D721Med (cell line): ENCODE measurements around the gene TBC1D1.

Source experiments
- DNase-seq: peaks from one replicate; pipeline ENCODE4 v3.0.0; 2011; ENCODE audit warnings: low spot score; ENCODE audit not compliant: insufficient read length
- FAIRE-seq: peaks from 2 replicates; lab custom pipeline; 2011; peaks lifted over from hg19 to GRCh38; lab: Jason Lieb, UNC
- TF ChIP-seq, protein P1 (sequence below): IDR thresholded peaks from 2 replicates; pipeline ENCODE4 v1.5.1; 2012; ENCODE audit warnings: mild to moderate bottlenecking, control low read depth; ENCODE audit not compliant: insufficient read depth; ENCODE audit errors: missing control alignments

TBC1D1 gene

DNA sequence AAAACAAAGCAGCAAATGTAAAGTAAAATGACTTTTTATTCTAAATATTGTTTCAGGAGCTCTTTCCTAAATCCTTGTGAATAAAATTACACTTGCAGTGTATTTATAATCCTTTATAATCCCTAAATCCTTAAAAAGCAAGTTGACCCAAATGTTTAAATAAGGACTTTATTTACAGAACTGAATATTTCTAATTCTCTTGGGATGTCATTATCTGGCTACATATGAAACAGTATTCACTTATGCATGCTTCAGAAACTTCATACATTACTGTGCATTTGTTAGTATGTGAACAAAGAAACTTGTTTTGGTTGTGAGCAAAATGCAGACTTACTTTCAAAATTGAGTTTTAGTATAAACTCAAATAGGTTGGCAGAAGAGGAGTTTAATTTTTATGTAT, 118.5 kb downstream of the TBC1D1 start:
- FAIRE-seq, result no peak
- no peak for DNase-seq
- TF ChIP-seq, protein P1, sequence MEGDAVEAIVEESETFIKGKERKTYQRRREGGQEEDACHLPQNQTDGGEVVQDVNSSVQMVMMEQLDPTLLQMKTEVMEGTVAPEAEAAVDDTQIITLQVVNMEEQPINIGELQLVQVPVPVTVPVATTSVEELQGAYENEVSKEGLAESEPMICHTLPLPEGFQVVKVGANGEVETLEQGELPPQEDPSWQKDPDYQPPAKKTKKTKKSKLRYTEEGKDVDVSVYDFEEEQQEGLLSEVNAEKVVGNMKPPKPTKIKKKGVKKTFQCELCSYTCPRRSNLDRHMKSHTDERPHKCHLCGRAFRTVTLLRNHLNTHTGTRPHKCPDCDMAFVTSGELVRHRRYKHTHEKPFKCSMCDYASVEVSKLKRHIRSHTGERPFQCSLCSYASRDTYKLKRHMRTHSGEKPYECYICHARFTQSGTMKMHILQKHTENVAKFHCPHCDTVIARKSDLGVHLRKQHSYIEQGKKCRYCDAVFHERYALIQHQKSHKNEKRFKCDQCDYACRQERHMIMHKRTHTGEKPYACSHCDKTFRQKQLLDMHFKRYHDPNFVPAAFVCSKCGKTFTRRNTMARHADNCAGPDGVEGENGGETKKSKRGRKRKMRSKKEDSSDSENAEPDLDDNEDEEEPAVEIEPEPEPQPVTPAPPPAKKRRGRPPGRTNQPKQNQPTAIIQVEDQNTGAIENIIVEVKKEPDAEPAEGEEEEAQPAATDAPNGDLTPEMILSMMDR, result no peak

DNA sequence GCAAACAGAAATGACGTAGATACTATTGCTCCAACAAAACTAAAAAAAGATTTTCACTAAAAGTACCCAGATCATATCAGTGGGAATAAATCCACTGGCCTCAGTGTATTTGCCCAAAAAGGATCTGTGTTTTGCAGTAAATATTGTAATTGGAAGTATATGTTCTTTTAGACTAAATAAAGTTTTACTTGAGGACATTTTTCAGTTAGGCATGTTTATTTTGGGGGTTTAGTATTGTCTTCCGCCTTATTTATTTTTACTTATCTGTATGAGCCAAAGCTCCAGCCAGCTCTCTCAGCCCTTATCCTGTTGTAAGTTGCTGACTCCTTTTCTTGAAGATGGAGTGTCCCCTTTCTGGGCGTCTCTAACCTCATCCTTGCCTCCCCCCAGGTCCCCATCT, 119.1 kb downstream of the TBC1D1 start:
- TF ChIP-seq, protein P1, result no peak
- DNase-seq (no peak), FAIRE-seq (no peak)

DNA sequence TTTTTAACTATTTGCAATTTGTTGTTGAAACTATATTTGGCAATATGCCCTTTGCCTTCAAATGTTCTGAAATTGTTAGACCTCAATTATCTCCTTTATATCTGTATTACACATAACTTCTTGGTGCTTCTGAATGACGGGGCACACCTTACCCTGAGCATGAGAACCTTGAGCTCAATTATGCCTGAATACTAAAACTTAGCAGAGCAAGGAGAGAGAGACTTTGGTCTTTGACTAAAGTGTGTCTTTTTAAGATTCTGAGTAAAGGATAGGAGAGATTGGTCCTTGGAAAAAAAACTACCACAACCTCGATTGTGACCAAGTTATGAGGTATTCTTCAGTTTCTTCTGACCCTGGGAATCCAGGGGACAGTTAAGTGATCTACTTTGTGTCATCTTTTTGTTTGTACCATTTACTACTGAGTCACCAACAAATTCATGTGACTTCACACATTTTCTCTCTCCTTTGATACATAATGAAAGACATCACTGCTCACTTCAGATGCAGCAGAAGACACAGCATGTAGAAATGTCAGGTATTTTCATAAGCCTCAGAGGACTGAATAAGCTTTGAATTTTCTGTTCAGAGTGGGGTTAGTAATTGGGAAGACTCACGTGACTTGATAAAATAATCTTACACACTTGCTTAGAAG, 120.8 kb downstream of the TBC1D1 start:
- TF ChIP-seq, protein P1, result no peak
- FAIRE-seq (no peak), DNase-seq (no peak)

DNA sequence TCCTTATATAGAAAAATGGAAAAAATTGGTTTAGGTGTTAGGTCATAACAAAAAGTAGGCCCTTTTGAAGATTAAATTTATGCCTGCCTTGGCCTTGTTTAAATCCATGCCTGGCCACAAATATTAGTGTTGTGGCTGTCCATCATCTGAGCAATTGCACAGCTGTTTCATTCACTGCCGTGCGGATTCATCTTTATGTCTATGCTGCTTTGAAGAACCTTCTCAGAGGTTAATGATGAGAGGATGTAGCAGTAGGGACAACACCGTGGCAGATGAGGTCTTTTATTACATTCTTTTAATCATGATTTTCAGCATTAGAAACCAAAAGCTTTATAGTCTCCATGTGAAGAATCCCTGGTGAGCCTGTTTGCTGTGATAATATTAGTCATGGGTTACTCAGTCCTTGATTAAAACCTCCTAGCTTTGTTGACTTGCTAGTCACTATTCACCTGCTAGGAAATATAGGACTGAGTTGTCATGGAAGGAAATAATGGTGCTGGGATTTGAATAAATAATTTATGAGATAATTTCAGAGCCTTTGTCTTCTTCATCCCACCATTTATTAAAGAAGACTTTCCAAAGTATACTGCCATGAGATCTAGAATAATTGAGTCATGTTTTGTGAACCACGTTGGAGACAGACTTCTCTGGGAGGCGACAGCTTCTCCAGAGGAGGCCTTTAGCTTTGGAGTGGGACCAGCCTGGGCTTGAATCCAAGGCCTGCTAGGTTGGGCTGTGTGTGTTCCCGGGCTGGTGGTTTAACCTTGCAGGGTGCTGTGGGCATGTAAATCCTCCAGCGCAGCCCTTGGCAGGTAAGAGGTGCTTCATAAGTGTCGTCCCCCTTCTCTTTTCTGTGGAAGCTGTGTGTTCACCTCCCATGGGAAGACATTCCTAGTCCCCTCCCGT, 122.8 kb downstream of the TBC1D1 start:
- no peak for FAIRE-seq
- TF ChIP-seq, protein P1, result no peak
- no peak for DNase-seq

DNA sequence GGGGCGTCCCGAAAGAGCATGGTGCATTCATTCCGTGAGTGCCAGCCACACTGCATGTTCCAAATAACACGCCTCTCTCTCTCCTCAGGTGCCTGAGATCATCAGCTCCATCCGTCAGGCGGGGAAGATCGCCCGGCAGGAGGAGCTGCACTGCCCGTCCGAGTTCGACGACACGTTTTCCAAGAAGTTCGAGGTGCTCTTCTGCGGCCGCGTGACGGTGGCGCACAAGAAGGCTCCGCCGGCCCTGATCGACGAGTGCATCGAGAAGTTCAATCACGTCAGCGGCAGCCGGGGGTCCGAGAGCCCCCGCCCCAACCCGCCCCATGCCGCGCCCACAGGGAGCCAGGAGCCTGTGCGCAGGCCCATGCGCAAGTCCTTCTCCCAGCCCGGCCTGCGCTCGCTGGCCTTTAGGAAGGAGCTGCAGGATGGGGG, 123.6 kb downstream of the TBC1D1 start:
- FAIRE-seq (no peak), DNase-seq (no peak)
- TF ChIP-seq, protein P1, result no peak

DNA sequence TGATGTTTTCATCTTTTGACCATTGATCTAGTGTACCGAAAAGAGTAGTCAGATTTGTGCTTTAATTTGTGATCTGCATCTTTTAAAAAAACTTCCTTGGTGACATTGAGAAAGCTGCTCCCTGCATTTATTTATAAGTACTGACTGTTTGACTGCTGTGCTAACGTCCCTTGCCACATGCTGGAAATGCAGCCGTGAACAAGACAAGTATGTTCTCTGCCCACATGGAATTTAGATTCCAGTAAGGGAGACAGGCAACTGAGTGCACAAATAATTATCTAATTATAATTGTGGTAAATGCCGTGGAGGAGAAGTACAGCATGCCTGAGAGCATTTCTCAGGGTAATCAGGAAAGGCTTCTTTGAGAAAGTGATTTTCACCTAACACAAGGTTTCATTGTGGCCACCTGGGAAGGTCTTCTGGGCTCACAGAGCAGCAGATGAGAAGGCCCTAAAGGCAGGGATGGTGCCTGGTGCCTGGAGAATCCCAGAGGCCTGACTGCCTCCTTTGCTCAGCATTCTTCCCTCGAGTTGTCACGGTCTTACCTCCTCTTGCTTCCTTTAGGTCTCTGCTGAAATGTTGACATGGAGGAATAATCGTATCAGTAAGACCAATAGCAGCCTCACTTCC, 125.1 kb downstream of the TBC1D1 start:
- TF ChIP-seq, protein P1, result no peak
- no peak for FAIRE-seq

More for the DNA sequence above, 125.1 kb downstream of the TBC1D1 start:
- no peak for DNase-seq
